ENCODE measurements around the gene IGFL2. TPM values are rescaled to one million over a fixed set of nuclear protein-coding genes. Genes with fewer than 3 reads are reported as not detected.
"Not testable (repeated sequence)": the region's sequence is repeated elsewhere in the genome, so short reads cannot be mapped to it uniquely, and the experiment has no call there.

IGFL2 gene
- total RNA-seq, 1 donor from 2014 or later, result not detected

DNA sequence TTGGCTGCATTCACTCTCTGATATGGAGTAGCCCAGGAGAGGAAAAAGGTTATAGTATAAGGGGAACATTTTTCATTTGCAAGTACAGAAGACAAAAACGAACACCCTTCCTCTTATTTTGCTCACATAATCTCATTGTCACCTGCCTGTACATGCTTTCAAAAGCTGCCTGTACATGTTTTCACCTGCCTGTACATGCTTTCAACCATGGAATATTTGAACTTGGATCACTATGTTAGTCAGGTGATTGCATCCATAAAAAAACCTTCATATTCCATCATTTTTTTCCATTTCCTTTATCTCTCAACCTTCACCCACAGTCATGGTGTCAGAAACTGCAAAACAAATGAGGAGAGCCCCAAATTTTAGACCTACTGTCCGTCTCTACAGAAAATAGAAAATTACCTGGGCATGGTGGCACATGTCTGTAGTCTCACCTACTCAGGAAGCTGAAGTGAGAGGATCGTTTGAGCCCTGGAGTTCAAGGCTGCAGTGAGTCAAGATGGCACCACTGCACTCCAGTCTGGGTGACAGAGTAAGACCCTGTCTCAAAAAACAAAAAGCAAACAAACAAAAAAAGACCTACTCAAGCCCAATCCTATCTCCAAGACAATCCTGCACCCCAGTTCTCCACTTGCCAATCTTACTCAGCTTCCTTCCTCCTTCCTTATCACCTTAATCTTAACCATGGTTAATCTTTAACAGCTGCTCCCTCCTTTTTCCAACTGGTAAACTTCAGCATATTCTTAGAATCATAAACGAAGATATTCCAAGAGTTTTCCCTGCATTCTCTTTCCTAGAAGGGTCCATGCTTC lies 11.6 kb downstream of the IGFL2 start:
- no peak overlapping the region for H3K9ac ChIP-seq
- H3K27ac ChIP-seq, result no peak overlapping the region
- no peak overlapping the region for H3K4me3 Mint-ChIP-seq
- H3K4me1 Mint-ChIP-seq, result no peaks in the 10 kb centered on the region
- no peaks in the 10 kb centered on the region for H3K27me3 ChIP-seq
- H3K27ac Mint-ChIP-seq, result no peak overlapping the region
- no peaks in the 10 kb centered on the region for H3K27me3 Mint-ChIP-seq (ENCODE audit: insufficient read depth, low read depth)
- H3F3A ChIP-seq (ENCODE audit: low read depth), result no peaks in the 10 kb centered on the region
- no peaks in the 10 kb centered on the region for H3K4me1 ChIP-seq
- H3K4me3 ChIP-seq, result no peak overlapping the region
- DNase-seq (ENCODE audit: low spot score), result no peak
- no peak for TF ChIP-seq CTCF (IDR thresholded peaks at IDR 0.05)
- no peak for TF ChIP-seq EZH2phosphoT487 (IDR thresholded peaks at IDR 0.05)
- no peak for TF ChIP-seq EZH2 (IDR thresholded peaks at IDR 0.05)
- peaks cover 14% of the 10 kb centered on the region for H3K9me3 Mint-ChIP-seq
- H4K20me1 ChIP-seq (ENCODE audit: low read depth), result no peaks in the 10 kb centered on the region
- H2AFZ ChIP-seq (replicated peaks), result no peak overlapping the region
- H3K36me3 ChIP-seq, result no peaks in the 10 kb centered on the region
- no peaks in the 10 kb centered on the region for H3K9me3 ChIP-seq (ENCODE audit: low read depth)
- H3K79me2 ChIP-seq (ENCODE audit: low read depth), result no peaks in the 10 kb centered on the region
- H3K36me3 Mint-ChIP-seq, result no peaks in the 10 kb centered on the region
- H3K4me2 ChIP-seq, result no peak overlapping the region

- Mint-ChIP-seq H3K4me1 (no peaks in the 10 kb centered on the region), H3K27ac (no peak overlapping the region), H3K9me3 (peaks cover 14% of the 10 kb centered on the region), H3K36me3 (no peaks in the 10 kb centered on the region), H3K27me3 (ENCODE audit: insufficient read depth, low read depth) (no peaks in the 10 kb centered on the region), H3K4me3 (no peak overlapping the region)
- no peaks in the 10 kb centered on the region for H3K4me1 ChIP-seq
- no peak overlapping the region for H3K4me2 ChIP-seq
- H3K79me2 ChIP-seq (ENCODE audit: low read depth), result no peaks in the 10 kb centered on the region
- H3K9ac ChIP-seq, result no peak overlapping the region
- H3K36me3 ChIP-seq, result no peaks in the 10 kb centered on the region
- no peak overlapping the region for H2AFZ ChIP-seq (replicated peaks)
- H4K20me1 ChIP-seq (ENCODE audit: low read depth), result no peaks in the 10 kb centered on the region
- no peak overlapping the region for H3K4me3 ChIP-seq
- DNase-seq (ENCODE audit: low spot score), result no peak
- H3K27me3 ChIP-seq, result no peaks in the 10 kb centered on the region
- no peak overlapping the region for H3K27ac ChIP-seq
- TF ChIP-seq EZH2 (IDR thresholded peaks at IDR 0.05) (no peak), EZH2phosphoT487 (IDR thresholded peaks at IDR 0.05) (no peak), CTCF (IDR thresholded peaks at IDR 0.05) (no peak)
- H3F3A ChIP-seq (ENCODE audit: low read depth), result no peaks in the 10 kb centered on the region
- no peaks in the 10 kb centered on the region for H3K9me3 ChIP-seq (ENCODE audit: low read depth)
Measured at GRCh38 chr19:46160233-46160775, 12.3 kb downstream of the IGFL2 start.

DNA sequence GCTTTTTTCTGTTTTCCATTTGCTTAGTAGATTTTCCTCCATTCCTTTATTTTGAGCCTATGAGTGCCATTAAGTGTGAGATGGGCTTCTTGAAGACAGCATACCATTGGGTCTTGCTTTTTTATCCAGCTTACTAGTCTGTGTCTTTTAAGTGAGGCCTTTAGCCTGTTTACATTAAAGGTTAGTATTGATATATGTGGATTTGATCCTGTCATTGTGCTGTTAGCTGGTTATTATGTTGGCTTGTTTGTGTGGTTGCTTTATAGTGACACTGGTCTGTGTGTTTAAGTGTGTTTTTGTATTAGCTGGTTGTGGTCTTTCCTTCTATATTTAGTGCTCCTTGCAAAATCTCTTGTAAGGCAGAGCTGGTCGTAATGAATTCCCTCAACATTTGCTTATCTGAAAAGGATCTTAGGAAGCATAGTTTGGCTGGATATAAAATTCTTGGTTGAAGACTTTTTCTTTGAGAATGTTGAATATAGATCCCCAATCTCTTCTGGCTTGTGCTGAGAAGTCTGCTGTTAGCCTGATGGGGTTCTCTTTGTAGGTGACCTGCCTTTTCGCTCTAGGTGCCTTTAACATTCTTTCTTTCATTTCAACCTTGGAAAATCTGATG lies 13.7 kb downstream of the IGFL2 start:
- H3K9me3 Mint-ChIP-seq, result peaks cover 14% of the 10 kb centered on the region
- not testable (repeated sequence) for H3K36me3 ChIP-seq; DNase-seq (ENCODE audit: low spot score); H3K27ac Mint-ChIP-seq; H2AFZ ChIP-seq (replicated peaks); H3K36me3 Mint-ChIP-seq; H3K4me1 ChIP-seq; H3K27ac ChIP-seq; H3K79me2 ChIP-seq (ENCODE audit: low read depth); H3F3A ChIP-seq (ENCODE audit: low read depth); H3K4me3 Mint-ChIP-seq; H3K4me3 ChIP-seq; H3K4me1 Mint-ChIP-seq; H4K20me1 ChIP-seq (ENCODE audit: low read depth); H3K4me2 ChIP-seq; H3K9ac ChIP-seq; H3K27me3 ChIP-seq; H3K9me3 ChIP-seq (ENCODE audit: low read depth); H3K27me3 Mint-ChIP-seq (ENCODE audit: insufficient read depth, low read depth)

DNA sequence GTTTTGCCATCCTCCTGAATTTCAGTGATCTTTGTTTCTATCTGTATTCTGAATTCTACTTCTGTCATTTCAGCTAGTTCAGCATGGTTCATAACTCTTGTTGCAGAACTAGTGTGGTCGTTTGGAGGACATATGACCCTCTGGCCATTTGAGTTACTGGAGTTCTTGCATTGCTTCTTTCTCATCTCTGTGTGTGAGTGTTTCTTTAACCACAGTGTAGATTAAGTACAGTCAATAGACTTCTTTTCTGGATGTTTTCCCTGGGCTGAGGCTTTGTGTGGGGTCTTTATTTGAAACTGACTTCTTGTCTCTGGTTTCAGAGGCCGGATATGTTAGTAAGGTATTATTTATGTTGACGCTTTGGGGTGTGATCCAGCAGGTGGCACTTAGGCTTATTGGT lies 14.7 kb downstream of the IGFL2 start:
- Histone ChIP-seq H3K9me3 (ENCODE audit: low read depth) (no peaks in the 10 kb centered on the region), H3K36me3 (no peaks in the 10 kb centered on the region), H2AFZ (replicated peaks) (no peak overlapping the region), H3K27me3 (no peaks in the 10 kb centered on the region), H4K20me1 (ENCODE audit: low read depth) (no peaks in the 10 kb centered on the region), H3K27ac (no peak overlapping the region), H3F3A (ENCODE audit: low read depth) (no peaks in the 10 kb centered on the region), H3K4me2 (no peak overlapping the region), H3K4me3 (no peak overlapping the region), H3K4me1 (no peaks in the 10 kb centered on the region), H3K79me2 (ENCODE audit: low read depth) (no peaks in the 10 kb centered on the region), H3K9ac (no peak overlapping the region)
- Mint-ChIP-seq H3K27ac (no peak overlapping the region), H3K4me1 (no peaks in the 10 kb centered on the region), H3K27me3 (ENCODE audit: insufficient read depth, low read depth) (peaks cover 5% of the 10 kb centered on the region), H3K36me3 (no peaks in the 10 kb centered on the region), H3K4me3 (no peak overlapping the region), H3K9me3 (peaks cover 14% of the 10 kb centered on the region)
- DNase-seq (ENCODE audit: low spot score), result no peak
- TF ChIP-seq CTCF (IDR thresholded peaks at IDR 0.05) (no peak), EZH2phosphoT487 (IDR thresholded peaks at IDR 0.05) (no peak), EZH2 (IDR thresholded peaks at IDR 0.05) (no peak)
